ENCODE results near the gene GAPT.
A peak's percentile ranks its signal among the peaks of the same experiment; 100 is the strongest.

The GAPT gene

DNA sequence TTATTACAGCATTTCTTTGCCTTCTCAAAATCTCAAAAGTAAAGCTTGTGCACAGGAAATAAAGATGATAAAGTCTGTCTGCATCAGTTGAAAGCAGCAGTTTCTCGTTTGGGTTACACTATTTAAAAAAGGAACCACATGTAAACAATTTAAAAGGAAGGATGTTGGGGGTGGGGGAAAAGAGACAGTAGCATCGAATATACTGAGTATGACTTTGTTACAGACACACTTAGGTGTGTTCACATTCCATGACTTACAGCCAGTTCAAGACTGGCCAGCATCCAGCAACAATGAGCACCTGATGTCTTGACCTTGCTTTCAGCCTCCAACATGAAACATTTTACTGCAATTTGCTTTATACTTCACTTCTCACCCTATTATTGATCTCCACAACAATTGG, 8.7 kb downstream of the GAPT start:
- Histone ChIP-seq H3K27me3 (ENCODE audit: control insufficient read depth in 3 of 3, insufficient read depth in 3 of 3, low read depth in 1 of 3, low read length in 3 of 3) (no peaks in the 10 kb centered on the region), H3K4me2 (ENCODE audit: insufficient read depth, low read length, poor library complexity, severe bottlenecking) (no peak overlapping the region), H4K8ac (ENCODE audit: low read depth, low read length) (no peak overlapping the region), H3K79me1 (ENCODE audit: low read depth, low read length) (no peaks in the 10 kb centered on the region), H2BK15ac (ENCODE audit: low read length) (no peak overlapping the region), H3K27ac (replicated peaks; ENCODE audit: low read length) (no peak overlapping the region), H2BK5ac (ENCODE audit: low read length) (no peak overlapping the region), H3K4ac (ENCODE audit: low read length) (no peak overlapping the region), H2BK12ac (ENCODE audit: low read length) (no peak overlapping the region), H3K18ac (ENCODE audit: low read length) (no peak overlapping the region), H3K23ac (ENCODE audit: low read depth, low read length, poor library complexity) (no peak overlapping the region), H2AFZ (ENCODE audit: low read length) (no peak overlapping the region), H3K14ac (ENCODE audit: low read length) (no peak overlapping the region), H2BK120ac (ENCODE audit: low read depth, low read length) (no peak overlapping the region), H3K36me3 (replicated peaks in 1 of 2; ENCODE audit: control insufficient read depth in 2 of 2, insufficient read depth in 2 of 2, low read length in 2 of 2) (no peaks in the 10 kb centered on the region), H3K4me3 (ENCODE audit: low read length in 2 of 2) (no peak overlapping the region), H3K9me3 (replicated peaks in 1 of 2; ENCODE audit: control insufficient read depth in 2 of 2, insufficient read depth in 1 of 2, low read depth in 1 of 2, low read length in 2 of 2) (no peaks in the 10 kb centered on the region), H3K4me1 (ENCODE audit: control insufficient read depth in 2 of 2, insufficient read depth in 1 of 2, low read depth in 1 of 2, low read length in 2 of 2) (peaks cover 0 to 3% of the 10 kb centered on the region in 2 donors), H2AK5ac (ENCODE audit: low read depth, low read length) (no peak overlapping the region), H3K9ac (ENCODE audit: low read depth, low read length, poor library complexity) (no peak overlapping the region), H4K91ac (ENCODE audit: low read depth, low read length, poor library complexity) (no peak overlapping the region)
- no peak for DNase-seq (ENCODE audit: low spot score)
- WGBS, 2 donors (ENCODE audit: extremely low coverage in 2 of 2, insufficient read length in 2 of 2, insufficient replicate concordance in 1 of 2): no CpG with 5 or more reads among the region's 2 CpGs

DNA sequence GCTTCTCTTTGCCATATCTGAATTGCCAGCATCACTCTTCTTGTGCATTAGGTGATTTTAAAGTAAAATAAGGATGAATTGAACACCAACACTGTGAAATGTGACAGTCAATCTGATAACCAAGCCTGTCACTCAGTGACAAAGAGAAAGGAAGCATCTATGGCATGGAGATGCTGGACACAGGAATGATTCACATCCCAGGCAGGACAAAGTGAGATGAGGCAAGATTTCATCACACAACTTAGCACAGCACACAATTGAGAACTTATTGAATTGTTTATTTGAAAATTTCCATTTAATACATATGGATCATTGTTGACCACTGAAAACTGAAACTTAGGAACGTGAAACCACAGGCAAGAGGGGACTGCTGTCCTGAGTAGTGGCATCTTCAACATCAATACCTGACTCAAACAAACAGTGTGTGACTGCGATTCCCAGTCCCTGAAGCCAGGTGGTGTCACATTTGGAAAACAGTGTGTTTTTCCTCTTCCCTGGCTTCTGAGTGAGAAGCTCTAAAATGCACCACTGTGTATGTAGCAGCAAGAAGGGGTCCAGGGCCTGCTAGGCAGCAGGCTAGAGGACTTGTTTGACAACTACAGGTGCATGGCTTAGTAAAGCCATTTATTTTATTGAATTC, 10.7 kb downstream of the GAPT start:
- Histone ChIP-seq H3K9me3 (replicated peaks in 1 of 2; ENCODE audit: control insufficient read depth in 2 of 2, insufficient read depth in 1 of 2, low read depth in 1 of 2, low read length in 2 of 2) (no peaks in the 10 kb centered on the region), H2BK12ac (ENCODE audit: low read length) (no peak overlapping the region), H2BK5ac (ENCODE audit: low read length) (no peak overlapping the region), H3K4ac (ENCODE audit: low read length) (no peak overlapping the region), H3K4me1 (ENCODE audit: control insufficient read depth in 2 of 2, insufficient read depth in 1 of 2, low read depth in 1 of 2, low read length in 2 of 2) (peaks cover 0 to 3% of the 10 kb centered on the region in 2 donors), H2BK120ac (ENCODE audit: low read depth, low read length) (no peak overlapping the region), H3K18ac (ENCODE audit: low read length) (no peak overlapping the region), H3K36me3 (replicated peaks in 1 of 2; ENCODE audit: control insufficient read depth in 2 of 2, insufficient read depth in 2 of 2, low read length in 2 of 2) (no peaks in the 10 kb centered on the region), H4K8ac (ENCODE audit: low read depth, low read length) (no peak overlapping the region), H3K27me3 (ENCODE audit: control insufficient read depth in 3 of 3, insufficient read depth in 3 of 3, low read depth in 1 of 3, low read length in 3 of 3) (no peaks in the 10 kb centered on the region), H3K27ac (replicated peaks; ENCODE audit: low read length) (no peak overlapping the region), H3K23ac (ENCODE audit: low read depth, low read length, poor library complexity) (no peak overlapping the region), H2BK15ac (ENCODE audit: low read length) (no peak overlapping the region), H3K9ac (ENCODE audit: low read depth, low read length, poor library complexity) (no peak overlapping the region), H3K4me2 (ENCODE audit: insufficient read depth, low read length, poor library complexity, severe bottlenecking) (no peak overlapping the region), H2AFZ (ENCODE audit: low read length) (no peak overlapping the region), H3K14ac (ENCODE audit: low read length) (no peak overlapping the region), H2AK5ac (ENCODE audit: low read depth, low read length) (no peak overlapping the region), H3K4me3 (ENCODE audit: low read length in 2 of 2) (no peak overlapping the region), H4K91ac (ENCODE audit: low read depth, low read length, poor library complexity) (no peak overlapping the region), H3K79me1 (ENCODE audit: low read depth, low read length) (no peaks in the 10 kb centered on the region)
- no CpG with 5 or more reads among the region's 2 CpGs for WGBS, 2 donors (ENCODE audit: extremely low coverage in 2 of 2, insufficient read length in 2 of 2, insufficient replicate concordance in 1 of 2)
- peak; percentile 12 for DNase-seq (ENCODE audit: low spot score)

DNA sequence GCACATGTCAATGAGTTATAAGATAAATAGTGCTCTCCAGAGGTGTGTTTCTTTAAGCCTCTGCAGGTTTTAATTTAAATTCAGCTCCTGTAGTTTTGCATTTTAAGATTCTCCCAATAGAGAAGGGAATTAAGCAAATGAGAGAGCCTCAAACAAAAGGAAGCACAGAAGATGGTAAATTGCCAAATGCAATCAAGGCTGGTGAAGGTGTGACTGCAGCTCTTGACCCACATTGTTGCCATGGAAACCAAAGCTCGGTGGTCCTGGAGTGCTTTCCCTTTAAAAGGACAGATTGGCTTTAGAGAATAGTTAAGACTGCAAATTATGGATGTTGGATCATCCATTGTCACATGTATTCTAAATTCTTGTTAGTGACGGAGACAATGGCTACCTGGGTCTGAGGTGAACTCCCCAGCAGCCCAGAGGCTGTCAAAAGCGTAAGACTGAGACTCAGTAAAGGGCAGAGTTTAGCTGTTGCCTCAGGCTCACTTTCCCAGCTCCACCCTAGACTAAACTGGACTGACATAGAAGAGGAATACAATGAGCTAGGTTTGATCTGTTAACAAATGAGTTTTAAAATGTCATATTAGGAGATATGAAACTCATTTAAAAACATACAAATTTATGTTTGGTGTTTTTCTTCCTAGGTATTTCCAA, 12.3 kb downstream of the GAPT start:
- H3K4me3 ChIP-seq (ENCODE audit: low read length in 2 of 2): no peak overlapping the region
- no peaks in the 10 kb centered on the region for H3K79me1 ChIP-seq (ENCODE audit: low read depth, low read length)
- no peak overlapping the region for H3K4me2 ChIP-seq (ENCODE audit: insufficient read depth, low read length, poor library complexity, severe bottlenecking)
- H2BK5ac ChIP-seq (ENCODE audit: low read length): no peak overlapping the region
- H2BK15ac ChIP-seq (ENCODE audit: low read length): no peak overlapping the region
- no peak overlapping the region for H3K27ac ChIP-seq (replicated peaks; ENCODE audit: low read length)
- no peak for DNase-seq (ENCODE audit: low spot score)
- no peak overlapping the region for H3K18ac ChIP-seq (ENCODE audit: low read length)
- no peak overlapping the region for H3K23ac ChIP-seq (ENCODE audit: low read depth, low read length, poor library complexity)
- no CpG with 5 or more reads among the region's 3 CpGs for WGBS, 2 donors (ENCODE audit: extremely low coverage in 2 of 2, insufficient read length in 2 of 2, insufficient replicate concordance in 1 of 2)
- H3K4me1 ChIP-seq (ENCODE audit: control insufficient read depth in 2 of 2, insufficient read depth in 1 of 2, low read depth in 1 of 2, low read length in 2 of 2): peaks cover 0 to 3% of the 10 kb centered on the region in 2 donors
- H3K9ac ChIP-seq (ENCODE audit: low read depth, low read length, poor library complexity): no peak overlapping the region
- H3K9me3 ChIP-seq (replicated peaks in 1 of 2; ENCODE audit: control insufficient read depth in 2 of 2, insufficient read depth in 1 of 2, low read depth in 1 of 2, low read length in 2 of 2): no peaks in the 10 kb centered on the region
- no peak overlapping the region for H2BK120ac ChIP-seq (ENCODE audit: low read depth, low read length)
- no peaks in the 10 kb centered on the region for H3K36me3 ChIP-seq (replicated peaks in 1 of 2; ENCODE audit: control insufficient read depth in 2 of 2, insufficient read depth in 2 of 2, low read length in 2 of 2)
- no peaks in the 10 kb centered on the region for H3K27me3 ChIP-seq (ENCODE audit: control insufficient read depth in 3 of 3, insufficient read depth in 3 of 3, low read depth in 1 of 3, low read length in 3 of 3)
- no peak overlapping the region for H4K8ac ChIP-seq (ENCODE audit: low read depth, low read length)
- no peak overlapping the region for H3K4ac ChIP-seq (ENCODE audit: low read length)
- H3K14ac ChIP-seq (ENCODE audit: low read length): no peak overlapping the region
- no peak overlapping the region for H2AK5ac ChIP-seq (ENCODE audit: low read depth, low read length)
- H2BK12ac ChIP-seq (ENCODE audit: low read length): no peak overlapping the region
- H4K91ac ChIP-seq (ENCODE audit: low read depth, low read length, poor library complexity): no peak overlapping the region
- H2AFZ ChIP-seq (ENCODE audit: low read length): no peak overlapping the region

DNA sequence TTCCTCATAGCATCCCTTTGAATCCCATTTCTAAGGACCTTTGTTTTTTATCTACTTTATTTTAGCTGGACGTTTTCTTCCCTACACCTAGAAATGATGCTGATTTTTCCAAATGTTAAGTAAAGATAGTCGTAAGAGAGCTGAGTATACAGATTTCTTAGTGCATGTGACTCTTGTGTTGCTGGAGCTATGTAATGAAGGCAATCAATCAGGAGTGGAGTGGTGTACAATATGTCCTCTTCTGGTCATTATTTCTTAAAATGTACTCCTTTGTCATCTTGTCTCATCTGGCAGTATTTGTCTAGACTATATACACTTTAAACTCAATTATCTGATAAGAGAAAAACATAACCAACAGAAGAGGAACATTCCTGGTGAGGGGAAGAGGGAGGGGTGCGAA, 13.5 kb downstream of the GAPT start:
- WGBS, 2 donors (ENCODE audit: extremely low coverage in 2 of 2, insufficient read length in 2 of 2, insufficient replicate concordance in 1 of 2): no CpG with 5 or more reads among the region's 3 CpGs
- no peaks in the 10 kb centered on the region for H3K27me3 ChIP-seq (ENCODE audit: control insufficient read depth in 3 of 3, insufficient read depth in 3 of 3, low read depth in 1 of 3, low read length in 3 of 3)

More for the DNA sequence above, 13.5 kb downstream of the GAPT start:
- Histone ChIP-seq H2BK15ac (ENCODE audit: low read length) (no peak overlapping the region), H3K4ac (ENCODE audit: low read length) (no peak overlapping the region), H3K4me3 (ENCODE audit: low read length in 2 of 2) (no peak overlapping the region), H3K18ac (ENCODE audit: low read length) (no peak overlapping the region), H3K4me2 (ENCODE audit: insufficient read depth, low read length, poor library complexity, severe bottlenecking) (no peak overlapping the region), H4K91ac (ENCODE audit: low read depth, low read length, poor library complexity) (no peak overlapping the region), H2BK120ac (ENCODE audit: low read depth, low read length) (no peak overlapping the region), H3K36me3 (replicated peaks in 1 of 2; ENCODE audit: control insufficient read depth in 2 of 2, insufficient read depth in 2 of 2, low read length in 2 of 2) (no peaks in the 10 kb centered on the region), H2AK5ac (ENCODE audit: low read depth, low read length) (no peak overlapping the region), H3K79me1 (ENCODE audit: low read depth, low read length) (no peaks in the 10 kb centered on the region), H3K27ac (replicated peaks; ENCODE audit: low read length) (no peak overlapping the region), H3K9me3 (replicated peaks in 1 of 2; ENCODE audit: control insufficient read depth in 2 of 2, insufficient read depth in 1 of 2, low read depth in 1 of 2, low read length in 2 of 2) (no peaks in the 10 kb centered on the region), H2BK5ac (ENCODE audit: low read length) (no peak overlapping the region), H3K9ac (ENCODE audit: low read depth, low read length, poor library complexity) (no peak overlapping the region), H4K8ac (ENCODE audit: low read depth, low read length) (no peak overlapping the region), H2BK12ac (ENCODE audit: low read length) (no peak overlapping the region), H3K4me1 (ENCODE audit: control insufficient read depth in 2 of 2, insufficient read depth in 1 of 2, low read depth in 1 of 2, low read length in 2 of 2) (peaks cover 0 to 3% of the 10 kb centered on the region in 2 donors), H3K14ac (ENCODE audit: low read length) (no peak overlapping the region), H2AFZ (ENCODE audit: low read length) (no peak overlapping the region), H3K23ac (ENCODE audit: low read depth, low read length, poor library complexity) (no peak overlapping the region)
- no peak for DNase-seq (ENCODE audit: low spot score)

Data from neuronal stem cell (in vitro differentiated cells).